Ishikawa (cell line): ENCODE results near the gene CHMP4A.

Experiments used
- CEBPB ChIP-seq: IDR thresholded peaks from 2 replicates; pipeline ENCODE4 v1.6.1; 2012
- EP300 ChIP-seq: IDR thresholded peaks from 2 replicates; pipeline ENCODE4 v1.6.1; 2012; ENCODE audit warnings: borderline replicate concordance
- FOXM1 ChIP-seq: IDR thresholded peaks from 2 replicates; pipeline ENCODE4 v1.6.1; 2012; ENCODE audit warnings: low read depth, borderline replicate concordance
- NFIC ChIP-seq: IDR thresholded peaks from 2 replicates; pipeline ENCODE4 v1.6.1; 2012

DNA sequence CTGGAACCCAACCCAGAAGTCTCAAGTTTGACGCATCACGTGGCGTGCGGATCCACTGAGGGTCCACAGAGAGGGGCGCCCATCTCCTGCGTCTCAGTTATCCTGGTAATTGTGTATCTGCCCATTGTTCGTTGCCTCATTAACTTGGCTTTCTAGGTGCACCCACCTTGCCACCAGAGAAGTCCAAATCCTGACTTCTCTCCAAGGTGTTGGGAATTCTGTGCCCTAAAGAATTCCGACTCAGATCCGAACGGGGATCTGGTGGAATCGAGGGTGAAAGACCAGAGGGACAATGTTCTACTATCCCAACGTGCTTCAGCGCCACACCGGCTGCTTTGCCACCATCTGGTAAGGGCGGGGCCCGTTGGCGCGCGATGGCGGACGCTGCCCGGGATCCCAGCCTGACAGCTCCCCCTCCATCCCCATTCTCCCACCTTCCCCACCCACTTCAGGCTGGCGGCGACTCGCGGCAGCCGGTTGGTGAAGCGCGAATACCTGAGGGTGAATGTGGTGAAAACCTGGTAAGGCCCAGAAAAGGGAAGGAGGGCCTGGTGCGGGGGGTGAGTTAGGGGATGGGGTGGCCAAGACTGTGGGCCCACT, 40.9 kb downstream of the CHMP4A start:
- no peak for TF ChIP-seq FOXM1
- no peak for TF ChIP-seq NFIC
- TF ChIP-seq CEBPB, result no peak
- TF ChIP-seq EP300, result no peak
